Vagina (tissue), 2 donors: ENCODE measurements around the gene IMMP2L. TPM values are rescaled to one million over a fixed set of nuclear protein-coding genes. Genes with fewer than 3 reads are reported as not detected.

Experiments used
- DNase-seq, 2 donors: peaks; one replicate each; pipeline ENCODE4 v3.0.0-alpha.2; 2017; ENCODE audit errors: extremely low spot score in 2 of 2
- H3K27ac ChIP-seq: fragments of 200-600 bp; sonication (generic); one replicate; pipeline ENCODE4 v1.5.1; 2019
- H3K27me3 ChIP-seq: fragments of 200-600 bp; sonication (generic); one replicate; pipeline ENCODE4 v1.5.1; 2019
- H3K36me3 ChIP-seq, 2 donors: fragments of 200-600 bp; sonication (generic); one replicate each; pipeline ENCODE4 v1.5.1; 2017 to 2019
- H3K4me1 ChIP-seq: fragments of 200-600 bp; sonication (generic); one replicate; pipeline ENCODE4 v1.5.1; 2019
- H3K4me3 ChIP-seq, 2 donors: fragments of 200-600 bp; sonication (generic); 1 replicate in 1 of 2; 2 replicates in 1 of 2; pipeline ENCODE4 v1.5.1; 2016 to 2019
- H3K9me3 ChIP-seq: fragments of 200-600 bp; sonication (generic); one replicate; pipeline ENCODE4 v1.5.1; 2019
- CTCF ChIP-seq, 3 experiments: fragments of 450-650 bp in 2 of 3; fragments of 200-600 bp in 1 of 3; sonication (generic) in 1 of 3; IDR thresholded peaks; one replicate each; pipeline ENCODE4 v1.5.1; 2017 to 2019; ENCODE audit warnings: antibody characterized with exemption in 3 of 3, mild to moderate bottlenecking in 2 of 3, moderate library complexity in 2 of 3
- POLR2A ChIP-seq, 2 donors: fragments of 450-650 bp; IDR thresholded peaks; one replicate each; pipeline ENCODE4 v1.6.1; 2017; ENCODE audit warnings: antibody characterized with exemption in 2 of 2, mild to moderate bottlenecking in 2 of 2, moderate library complexity in 2 of 2
- POLR2AphosphoS5 ChIP-seq, 2 donors: sonication (generic); formaldehyde crosslinking; IDR thresholded peaks; one replicate each; pipeline ENCODE4 v1.9.0; 2017; ENCODE audit warnings: antibody characterized with exemption in 2 of 2, mild to moderate bottlenecking in 2 of 2, low read depth in 1 of 2; ENCODE audit not compliant: insufficient read depth in 1 of 2
- intact Hi-C: fragments of 100-400 bp; cut with DNase I; formaldehyde crosslinking; loops from one replicate; pipeline ENCODE4 v1.15.1; 2023
- total RNA-seq: library from RNA; depleted of rRNA; stranded (reverse); fragments of >200 nt; gene quantifications from one replicate; pipeline ENCODE4 v1.2.3, GENCODE V29; 2016

The IMMP2L gene
- total RNA-seq, 1 donor from 2014 or later, result 13.3 TPM

- Histone ChIP-seq H3K36me3 (no peaks in the 10 kb centered on the region), H3K27ac (no peak overlapping the region), H3K9me3 (no peaks in the 10 kb centered on the region), H3K4me1 (peaks cover 20% of the 10 kb centered on the region), H3K4me3 (no peak overlapping the region), H3K27me3 (no peaks in the 10 kb centered on the region)
- no peak for DNase-seq
- intact Hi-C loops, result no loop called here
- no peak for TF ChIP-seq POLR2AphosphoS5 (IDR thresholded peaks at IDR 0.05; ENCODE audit: insufficient read depth in 1 of 2, low read depth in 1 of 2)
- no peak for TF ChIP-seq POLR2A (IDR thresholded peaks at IDR 0.05)
- no peak for TF ChIP-seq CTCF (IDR thresholded peaks at IDR 0.05)
These were observed 174.3 kb downstream of the IMMP2L start for GRCh38 chr7:111388016-111388415.

GRCh38 chr7:111384065-111384891 lies 178.0 kb downstream of the IMMP2L start:
- Histone ChIP-seq H3K4me3 (no peak overlapping the region), H3K36me3 (no peaks in the 10 kb centered on the region), H3K9me3 (no peaks in the 10 kb centered on the region), H3K27ac (no peak overlapping the region), H3K27me3 (no peaks in the 10 kb centered on the region), H3K4me1 (peaks cover 20% of the 10 kb centered on the region)
- peak in 1 of 2 donors; percentile 43 for TF ChIP-seq POLR2AphosphoS5 (IDR thresholded peaks at IDR 0.05; ENCODE audit: insufficient read depth in 1 of 2, low read depth in 1 of 2)
- no peak for TF ChIP-seq POLR2A (IDR thresholded peaks at IDR 0.05)
- TF ChIP-seq CTCF (IDR thresholded peaks at IDR 0.05), result no peak
- DNase-seq, result no peak
- intact Hi-C loops, result no loop called here

GRCh38 chr7:111383133-111383532 lies 179.2 kb downstream of the IMMP2L start:
- Histone ChIP-seq H3K4me3 (no peak overlapping the region), H3K27me3 (no peaks in the 10 kb centered on the region), H3K9me3 (no peaks in the 10 kb centered on the region), H3K36me3 (no peaks in the 10 kb centered on the region), H3K27ac (no peak overlapping the region), H3K4me1 (peaks cover 20% of the 10 kb centered on the region)
- TF ChIP-seq POLR2A (IDR thresholded peaks at IDR 0.05) (no peak), CTCF (IDR thresholded peaks at IDR 0.05) (no peak), POLR2AphosphoS5 (IDR thresholded peaks at IDR 0.05; ENCODE audit: insufficient read depth in 1 of 2, low read depth in 1 of 2) (no peak)
- no peak for DNase-seq
- intact Hi-C loops, result no loop called here

GRCh38 chr7:111381590-111381989 lies 180.7 kb downstream of the IMMP2L start:
- no peaks in the 10 kb centered on the region for H3K36me3 ChIP-seq
- no peak overlapping the region for H3K27ac ChIP-seq
- TF ChIP-seq POLR2A (IDR thresholded peaks at IDR 0.05) (no peak), CTCF (IDR thresholded peaks at IDR 0.05) (no peak), POLR2AphosphoS5 (IDR thresholded peaks at IDR 0.05; ENCODE audit: insufficient read depth in 1 of 2, low read depth in 1 of 2) (no peak)
- intact Hi-C loops, result no loop called here
- no peak for DNase-seq
- peaks cover 14% of the 10 kb centered on the region for H3K4me1 ChIP-seq
- H3K4me3 ChIP-seq, result no peak overlapping the region
- no peaks in the 10 kb centered on the region for H3K27me3 ChIP-seq
- no peaks in the 10 kb centered on the region for H3K9me3 ChIP-seq

- intact Hi-C loops, result no loop called here
These were observed 181.3 kb downstream of the IMMP2L start for GRCh38 chr7:111380945-111381344.

More at GRCh38 chr7:111380945-111381344, 181.3 kb downstream of the IMMP2L start:
- H3K36me3 ChIP-seq, result no peaks in the 10 kb centered on the region
- TF ChIP-seq CTCF (IDR thresholded peaks at IDR 0.05), result no peak
- TF ChIP-seq POLR2AphosphoS5 (IDR thresholded peaks at IDR 0.05; ENCODE audit: insufficient read depth in 1 of 2, low read depth in 1 of 2), result no peak
- TF ChIP-seq POLR2A (IDR thresholded peaks at IDR 0.05), result no peak
- no peak for DNase-seq
- H3K4me1 ChIP-seq, result peaks cover 14% of the 10 kb centered on the region
- H3K27ac ChIP-seq, result no peak overlapping the region
- no peak overlapping the region for H3K4me3 ChIP-seq
- H3K27me3 ChIP-seq, result no peaks in the 10 kb centered on the region
- no peaks in the 10 kb centered on the region for H3K9me3 ChIP-seq
